Measurements from ENCODE around the gene CTXND2. TPM values are rescaled to one million over a fixed set of nuclear protein-coding genes. Genes with fewer than 3 reads are reported as not detected.
A peak's percentile ranks its signal among the peaks of the same experiment; 100 is the strongest.
"Not testable (repeated sequence)": the region's sequence is repeated elsewhere in the genome, so short reads cannot be mapped to it uniquely, and the experiment has no call there.

CTXND2 gene
- total RNA-seq = not detected

- DNase-seq = no peak
Measured at GRCh38 chr1:150887018-150887417, at the start of gene CTXND2. TSS of gene CTXND2 (plus strand) at chr1:150887136. CDS start at chr1:150912315, 25,179 bp downstream.

- not testable (repeated sequence) for DNase-seq
Measured at GRCh38 chr1:150840850-150841249, 46.1 kb upstream of the CTXND2 start.

GRCh38 chr1:150841626-150842025, 45.3 kb upstream of the CTXND2 start:
- no peak for DNase-seq

- no peak for DNase-seq
Measured at GRCh38 chr1:150842343-150842742, 44.6 kb upstream of the CTXND2 start.

GRCh38 chr1:150842964-150843363, 44.0 kb upstream of the CTXND2 start:
- no peak for DNase-seq

GRCh38 chr1:150843474-150843873, 43.5 kb upstream of the CTXND2 start:
- no peak for DNase-seq

GRCh38 chr1:150846473-150847146, 40.3 kb upstream of the CTXND2 start:
- no peak for DNase-seq

- DNase-seq = not testable (repeated sequence)
Measured at GRCh38 chr1:150850801-150851362, 36.1 kb upstream of the CTXND2 start.

- DNase-seq = not testable (repeated sequence)
Measured at GRCh38 chr1:150852734-150853133, 34.2 kb upstream of the CTXND2 start.

- no peak for DNase-seq
Measured at GRCh38 chr1:150863724-150864123, 23.2 kb upstream of the CTXND2 start.

- not testable (repeated sequence) for DNase-seq
Measured at GRCh38 chr1:150864200-150864599, 22.7 kb upstream of the CTXND2 start.

GRCh38 chr1:150869683-150870082, 17.3 kb upstream of the CTXND2 start:
- no peak for DNase-seq

GRCh38 chr1:150872572-150872971, 14.4 kb upstream of the CTXND2 start:
- no peak for DNase-seq

- no peak for DNase-seq
Measured at GRCh38 chr1:150873521-150873920, 13.4 kb upstream of the CTXND2 start.

GRCh38 chr1:150874455-150875196, 12.3 kb upstream of the CTXND2 start:
- DNase-seq = no peak

- DNase-seq = peak; percentile 4
Measured at GRCh38 chr1:150875197-150876118, 11.5 kb upstream of the CTXND2 start.

- no peak for DNase-seq
Measured at GRCh38 chr1:150876119-150876454, 10.8 kb upstream of the CTXND2 start.

GRCh38 chr1:150878931-150879330, 8.0 kb upstream of the CTXND2 start:
- not testable (repeated sequence) for DNase-seq

- DNase-seq = no peak
Measured at GRCh38 chr1:150881331-150882070, 5.4 kb upstream of the CTXND2 start.

GRCh38 chr1:150883121-150883520, 3.8 kb upstream of the CTXND2 start:
- not testable (repeated sequence) for DNase-seq

- no peak for DNase-seq
Measured at GRCh38 chr1:150888727-150889126, 1.8 kb downstream of the CTXND2 start.

GRCh38 chr1:150890033-150890416, 3.1 kb downstream of the CTXND2 start:
- no peak for DNase-seq
